Breast epithelium (tissue), 4 donors: ENCODE results near the gene GALNT6. TPM values are rescaled to one million over a fixed set of nuclear protein-coding genes. Genes with fewer than 3 reads are reported as not detected.

Experiments used
- DNase-seq, 2 donors: peaks; one replicate each; pipeline ENCODE4 v3.0.0-alpha.2; 2019; ENCODE audit warnings: low spot score in 2 of 2
- H3K27ac ChIP-seq, 2 donors: fragments of 200-600 bp; sonication (generic) in 1 of 2; one replicate each; pipeline ENCODE4 v1.5.1; 2016 to 2019; ENCODE audit warnings: mild to moderate bottlenecking in 1 of 2
- H3K27me3 ChIP-seq, 2 donors: fragments of 200-600 bp; sonication (generic) in 1 of 2; one replicate each; pipeline versions ENCODE4 v1.5.1 to v1.6.0; 2017 to 2019; ENCODE audit warnings: control low read depth in 1 of 2, mild to moderate bottlenecking in 1 of 2
- H3K36me3 ChIP-seq: fragments of 200-600 bp; one replicate; pipeline ENCODE4 v1.5.1; 2019
- H3K4me1 ChIP-seq, 2 donors: fragments of 200-600 bp; sonication (generic); one replicate each; pipeline ENCODE4 v1.5.1; 2016 to 2019; ENCODE audit warnings: control low read depth in 1 of 2
- H3K4me3 ChIP-seq, 3 donors: fragments of 200-600 bp; sonication (generic); 1 replicate in 2 of 3; 2 replicates in 1 of 3; pipeline ENCODE4 v1.5.1; 2016 to 2019; ENCODE audit warnings: mild to moderate bottlenecking in 3 of 3, moderate library complexity in 2 of 3
- H3K9me3 ChIP-seq, 2 donors: fragments of 200-600 bp; sonication (generic) in 1 of 2; one replicate each; pipeline ENCODE4 v1.5.1; 2016 to 2019; ENCODE audit warnings: control low read depth in 1 of 2
- POLR2A ChIP-seq: fragments of 450-650 bp; IDR thresholded peaks from one replicate; pipeline ENCODE4 v1.6.1; 2016; ENCODE audit warnings: antibody characterized with exemption, mild to moderate bottlenecking, moderate library complexity
- POLR2AphosphoS5 ChIP-seq, 3 donors: sonication (generic); formaldehyde crosslinking; IDR thresholded peaks; one replicate each; pipeline ENCODE4 v1.6.1; 2017; ENCODE audit warnings: antibody characterized with exemption in 3 of 3
- intact Hi-C: fragments of 100-400 bp; cut with DNase I; formaldehyde crosslinking; loops from one replicate; pipeline ENCODE4 v1.15.1; 2023; ENCODE audit warnings: low total_unique reads
- total RNA-seq, 3 donors: library from RNA; depleted of rRNA; stranded (reverse); fragments of >200 nt; gene quantifications; one replicate each; pipeline ENCODE4 v1.1.0, GENCODE V29; 2016
- TF ChIP-seq, protein P1 (sequence below), 3 donors: fragments of 450-650 bp; IDR thresholded peaks; one replicate each; pipeline ENCODE4 v1.5.1; 2016 to 2017; ENCODE audit warnings: antibody characterized with exemption in 3 of 3, mild to moderate bottlenecking in 3 of 3, moderate library complexity in 3 of 3

The GALNT6 gene
- total RNA-seq, 3 donors from 2014 or later = 5.8 to 55.8 (median 48.2) TPM

DNA sequence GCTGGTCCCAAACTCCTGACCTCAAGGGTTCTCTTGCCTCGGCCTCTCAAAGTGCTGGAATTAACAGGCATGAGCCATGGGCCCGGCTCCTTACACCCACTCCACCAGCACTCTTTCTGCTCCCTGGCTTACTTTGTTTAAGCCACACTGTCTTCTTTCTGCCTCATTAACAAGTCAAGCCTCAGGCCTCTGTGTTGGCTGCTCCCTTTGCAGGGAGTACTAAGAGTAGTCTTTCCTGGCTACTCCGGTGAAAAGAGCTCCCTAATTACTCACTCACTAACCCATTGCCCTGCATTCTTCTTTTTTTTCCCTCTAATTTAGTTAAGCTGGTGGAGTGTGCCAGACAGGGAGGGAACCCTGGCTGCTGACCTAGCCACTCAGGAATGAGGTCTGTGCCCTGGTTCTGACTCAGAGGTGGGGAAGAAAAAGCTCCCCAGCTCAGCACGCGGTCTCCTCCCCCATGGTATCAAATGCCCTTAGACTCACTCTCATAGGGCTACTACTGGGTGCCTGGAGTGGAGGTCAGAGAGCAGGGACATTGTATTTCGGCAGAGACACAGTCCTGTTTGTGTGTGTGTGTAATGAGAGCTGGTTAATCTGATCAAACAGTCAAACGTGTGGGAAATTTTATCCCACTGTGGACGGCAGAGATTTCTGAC, 19.8 kb downstream of the GALNT6 start:
- Histone ChIP-seq H3K27me3 (no peaks in the 10 kb centered on the region), H3K27ac (peak overlapping the region; percentile 69 to 86), H3K4me3 (no peak overlapping the region), H3K4me1 (no peaks in the 10 kb centered on the region), H3K9me3 (no peaks in the 10 kb centered on the region), H3K36me3 (no peaks in the 10 kb centered on the region)
- intact Hi-C loops = no loop called here
- DNase-seq = peak in 1 of 2 donors; percentile 77
- no peak for TF ChIP-seq POLR2A
- no peak for TF ChIP-seq POLR2AphosphoS5 (IDR thresholded peaks at IDR 0.05)
- TF ChIP-seq, protein P1, sequence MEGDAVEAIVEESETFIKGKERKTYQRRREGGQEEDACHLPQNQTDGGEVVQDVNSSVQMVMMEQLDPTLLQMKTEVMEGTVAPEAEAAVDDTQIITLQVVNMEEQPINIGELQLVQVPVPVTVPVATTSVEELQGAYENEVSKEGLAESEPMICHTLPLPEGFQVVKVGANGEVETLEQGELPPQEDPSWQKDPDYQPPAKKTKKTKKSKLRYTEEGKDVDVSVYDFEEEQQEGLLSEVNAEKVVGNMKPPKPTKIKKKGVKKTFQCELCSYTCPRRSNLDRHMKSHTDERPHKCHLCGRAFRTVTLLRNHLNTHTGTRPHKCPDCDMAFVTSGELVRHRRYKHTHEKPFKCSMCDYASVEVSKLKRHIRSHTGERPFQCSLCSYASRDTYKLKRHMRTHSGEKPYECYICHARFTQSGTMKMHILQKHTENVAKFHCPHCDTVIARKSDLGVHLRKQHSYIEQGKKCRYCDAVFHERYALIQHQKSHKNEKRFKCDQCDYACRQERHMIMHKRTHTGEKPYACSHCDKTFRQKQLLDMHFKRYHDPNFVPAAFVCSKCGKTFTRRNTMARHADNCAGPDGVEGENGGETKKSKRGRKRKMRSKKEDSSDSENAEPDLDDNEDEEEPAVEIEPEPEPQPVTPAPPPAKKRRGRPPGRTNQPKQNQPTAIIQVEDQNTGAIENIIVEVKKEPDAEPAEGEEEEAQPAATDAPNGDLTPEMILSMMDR (IDR thresholded peaks at IDR 0.05) = no peak

DNA sequence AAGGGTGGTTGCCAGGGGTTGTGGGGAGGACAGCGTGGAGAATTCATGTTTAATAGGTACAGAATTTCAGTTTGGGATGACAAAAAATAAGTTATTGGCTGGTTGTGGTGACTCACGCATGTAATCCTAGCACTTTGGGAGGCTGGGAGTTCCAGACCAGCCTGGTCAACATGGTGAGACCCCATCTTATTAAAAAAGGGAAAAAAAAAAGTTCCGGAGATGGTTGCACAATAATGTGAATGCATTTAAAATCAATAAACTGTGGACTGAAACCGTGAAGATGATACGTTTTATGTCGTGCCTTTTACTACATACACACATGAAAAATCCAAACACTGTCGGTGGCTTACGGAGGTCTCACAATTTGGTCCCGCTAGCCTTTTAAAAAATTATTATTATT, 20.5 kb downstream of the GALNT6 start:
- no peaks in the 10 kb centered on the region for H3K27me3 ChIP-seq
- TF ChIP-seq, protein P1 (IDR thresholded peaks at IDR 0.05) = no peak
- no peak for TF ChIP-seq POLR2A
- TF ChIP-seq POLR2AphosphoS5 (IDR thresholded peaks at IDR 0.05) = no peak
- H3K4me3 ChIP-seq = no peak overlapping the region
- no peak overlapping the region for H3K27ac ChIP-seq
- H3K9me3 ChIP-seq = no peaks in the 10 kb centered on the region
- no peaks in the 10 kb centered on the region for H3K4me1 ChIP-seq
- DNase-seq = no peak
- intact Hi-C loops = no loop called here
- H3K36me3 ChIP-seq = no peaks in the 10 kb centered on the region

GRCh38 chr12:51369581-51369980, 21.6 kb downstream of the GALNT6 start:
- H3K27me3 ChIP-seq = no peaks in the 10 kb centered on the region
- H3K36me3 ChIP-seq = no peaks in the 10 kb centered on the region
- H3K4me1 ChIP-seq = no peaks in the 10 kb centered on the region
- no peak overlapping the region for H3K4me3 ChIP-seq
- TF ChIP-seq POLR2AphosphoS5 (IDR thresholded peaks at IDR 0.05) (no peak), POLR2A (no peak)
- TF ChIP-seq, protein P1 (IDR thresholded peaks at IDR 0.05) = no peak
- H3K9me3 ChIP-seq = no peaks in the 10 kb centered on the region
- H3K27ac ChIP-seq = no peak overlapping the region
- no peak for DNase-seq
- intact Hi-C loops = no loop called here

GRCh38 chr12:51368640-51369517, 22.3 kb downstream of the GALNT6 start:
- H3K4me1 ChIP-seq = no peaks in the 10 kb centered on the region
- H3K27ac ChIP-seq = no peak overlapping the region
- no peaks in the 10 kb centered on the region for H3K27me3 ChIP-seq
- no peak for DNase-seq
- no peaks in the 10 kb centered on the region for H3K36me3 ChIP-seq
- TF ChIP-seq, protein P1 (IDR thresholded peaks at IDR 0.05) = no peak
- TF ChIP-seq POLR2A (no peak), POLR2AphosphoS5 (IDR thresholded peaks at IDR 0.05) (no peak)
- no peak overlapping the region for H3K4me3 ChIP-seq
- intact Hi-C loops = no loop called here
- no peaks in the 10 kb centered on the region for H3K9me3 ChIP-seq

- Histone ChIP-seq H3K27me3 (no peaks in the 10 kb centered on the region), H3K9me3 (no peaks in the 10 kb centered on the region), H3K4me1 (no peaks in the 10 kb centered on the region), H3K27ac (no peak overlapping the region), H3K36me3 (no peaks in the 10 kb centered on the region), H3K4me3 (no peak overlapping the region)
- DNase-seq = no peak
- intact Hi-C loops = no loop called here
- TF ChIP-seq POLR2AphosphoS5 (IDR thresholded peaks at IDR 0.05) = no peak
- TF ChIP-seq, protein P1 (IDR thresholded peaks at IDR 0.05) = no peak
- no peak for TF ChIP-seq POLR2A
Measured at GRCh38 chr12:51365276-51365675, 25.9 kb downstream of the GALNT6 start.
